ENCODE measurements around the gene TPPP2. TPM values are rescaled to one million over a fixed set of nuclear protein-coding genes. Genes with fewer than 3 reads are reported as not detected.

Gene TPPP2
- polyA plus RNA-seq, 1 of the 3 experiments (the other 2 are of a cell fraction): not detected

- Histone ChIP-seq H3K4me1 (ENCODE audit: control insufficient read depth in 1 of 2, insufficient read depth in 2 of 2, low read depth in 1 of 2, low read length in 1 of 2) (peaks cover 18 to 31% of the 10 kb centered on the region in 2 experiments), H2AFZ (ENCODE audit: low read depth) (no peak overlapping the region), H3K9me2 (no peaks in the 10 kb centered on the region), H3K79me2 (ENCODE audit: insufficient read depth) (peaks cover 57% of the 10 kb centered on the region), H3K27ac (ENCODE audit: low read depth in 2 of 2, low read length in 1 of 2) (no peak overlapping the region; a peak in 1 of 4 replicates), H4K20me1 (ENCODE audit: insufficient read depth) (0 out of 2 replicates have a peak, but pooled peaks cover 8% of the 10 kb centered on the region), H3K4me3 (ENCODE audit: low read depth in 2 of 2, low read length in 1 of 2) (no peak overlapping the region), H3K9ac (no peak overlapping the region), H3K4me2 (no peak overlapping the region), H3K9me3 (no peaks in the 10 kb centered on the region), H3K36me3 (replicated peaks in 1 of 2; ENCODE audit: control insufficient read depth in 1 of 2, insufficient read depth in 2 of 2, low read length in 1 of 2) (peaks cover 52 to 63% of the 10 kb centered on the region in 2 experiments), H3F3A (replicated peaks; ENCODE audit: insufficient read depth) (peaks cover 20% of the 10 kb centered on the region), H3K27me3 (ENCODE audit: insufficient read depth) (no peaks in the 10 kb centered on the region)
- ChIA-PET POLR2A (no interaction called here), CTCF (interaction anchor here (2.1 to 13.2 kb wide), 3 partner anchors 14 to 59 kb away, joined by 7 to 296 read pairs (median 72); partner anchors contain the start of gene ZNF219)
- no peak for DNase-seq
- 97% methylated on average over 7 of the region's 9 CpGs for WGBS (ENCODE audit: low lambda C conversion rate)
- TF ChIP-seq RFX5 (IDR thresholded peaks at IDR 0.05; ENCODE audit: low read length): no peak
- TF ChIP-seq CTCF (IDR thresholded peaks at IDR 0.05): no peak
- TF ChIP-seq IRF3 (IDR thresholded peaks at IDR 0.05; ENCODE audit: low read depth, low read length): no peak
- no peak for TF ChIP-seq CHD2 (IDR thresholded peaks at IDR 0.05; ENCODE audit: low read length, partially characterized antibody)
- TF ChIP-seq EP300 (IDR thresholded peaks at IDR 0.05; ENCODE audit: borderline replicate concordance in 1 of 2, low read depth in 1 of 2, low read length in 1 of 2): no peak
- no peak for TF ChIP-seq TCF12 (IDR thresholded peaks at IDR 0.05)
- TF ChIP-seq ELF1 (IDR thresholded peaks at IDR 0.05): no peak
- TF ChIP-seq TEAD4 (IDR thresholded peaks at IDR 0.05; ENCODE audit: borderline replicate concordance, insufficient read depth): no peak
- TF ChIP-seq GATA2 (CRISPR knock-in tag; IDR thresholded peaks at IDR 0.05): no peak
- TF ChIP-seq USF1 (IDR thresholded peaks at IDR 0.05; ENCODE audit: borderline replicate concordance, low read depth): no peak
- TF ChIP-seq MXI1 (IDR thresholded peaks at IDR 0.05; ENCODE audit: low read depth, low read length): no peak
- no peak for TF ChIP-seq FOXM1 (IDR thresholded peaks at IDR 0.05; ENCODE audit: low read depth)
- TF ChIP-seq TAF1 (IDR thresholded peaks at IDR 0.05; ENCODE audit: borderline replicate concordance, low read depth, low read length): no peak
- TF ChIP-seq YY1 (IDR thresholded peaks at IDR 0.05; ENCODE audit: low read depth): no peak
- no peak for TF ChIP-seq RCOR1 (IDR thresholded peaks at IDR 0.05; ENCODE audit: low read length)
Measured at GRCh38 chr14:21073921-21074320, 43.9 kb downstream of the TPPP2 start.
